Body of pancreas (tissue), 4 donors: ENCODE data around the gene TIFAB.

ENCODE experiments used
- POLR2A ChIP-seq, 3 donors: fragments of 450-650 bp; IDR thresholded peaks; one replicate each; pipeline ENCODE4 v1.6.1; 2016; ENCODE audit warnings: antibody characterized with exemption in 3 of 3, mild to moderate bottlenecking in 2 of 3
- TF ChIP-seq, protein P1 (sequence below), 7 experiments: fragments of 450-650 bp in 4 of 7; fragments of 200-600 bp in 3 of 7; sonication (generic) in 3 of 7; IDR thresholded peaks; one replicate each; pipeline ENCODE4 v1.5.1; 2016 to 2019; ENCODE audit warnings: antibody characterized with exemption in 7 of 7

DNA sequence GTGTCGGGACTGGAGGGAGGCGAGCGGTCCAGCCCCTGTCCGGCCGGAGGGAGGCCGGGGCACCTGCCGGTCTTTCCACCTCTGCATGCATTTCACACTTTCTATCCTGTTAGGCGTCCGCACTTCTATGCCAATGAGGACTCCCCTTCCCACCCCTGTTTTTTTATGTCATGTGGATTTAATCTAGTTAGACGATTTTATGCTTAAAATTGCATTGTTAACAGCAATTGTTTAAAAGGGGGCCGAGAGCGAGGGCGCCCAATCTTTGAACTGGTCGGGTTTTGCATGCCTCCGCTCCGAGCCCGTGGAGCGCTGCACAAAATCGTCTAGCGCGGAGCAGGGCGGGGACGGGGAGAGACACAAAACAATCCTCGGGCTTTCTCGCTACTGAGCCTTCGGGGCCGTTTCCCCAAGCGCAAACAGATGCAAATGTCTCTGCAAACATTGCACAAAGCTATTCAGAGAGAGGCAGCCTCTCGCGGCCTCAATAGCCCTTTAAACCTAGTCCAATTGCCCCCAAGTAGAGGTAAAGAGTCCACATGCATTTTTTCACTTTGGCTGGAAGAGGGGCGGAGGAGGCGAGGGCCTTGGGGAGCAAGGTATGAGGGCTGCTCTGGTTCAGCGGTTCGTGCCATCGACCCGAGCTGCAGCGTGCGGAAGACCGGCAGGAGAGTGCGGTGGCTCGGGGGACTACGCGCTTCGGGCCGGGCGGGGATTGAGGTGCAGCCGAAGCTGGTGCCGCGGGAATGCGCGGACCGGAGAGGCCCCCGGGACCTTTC, 37.5 kb upstream of the TIFAB start:
- TF ChIP-seq, protein P1, sequence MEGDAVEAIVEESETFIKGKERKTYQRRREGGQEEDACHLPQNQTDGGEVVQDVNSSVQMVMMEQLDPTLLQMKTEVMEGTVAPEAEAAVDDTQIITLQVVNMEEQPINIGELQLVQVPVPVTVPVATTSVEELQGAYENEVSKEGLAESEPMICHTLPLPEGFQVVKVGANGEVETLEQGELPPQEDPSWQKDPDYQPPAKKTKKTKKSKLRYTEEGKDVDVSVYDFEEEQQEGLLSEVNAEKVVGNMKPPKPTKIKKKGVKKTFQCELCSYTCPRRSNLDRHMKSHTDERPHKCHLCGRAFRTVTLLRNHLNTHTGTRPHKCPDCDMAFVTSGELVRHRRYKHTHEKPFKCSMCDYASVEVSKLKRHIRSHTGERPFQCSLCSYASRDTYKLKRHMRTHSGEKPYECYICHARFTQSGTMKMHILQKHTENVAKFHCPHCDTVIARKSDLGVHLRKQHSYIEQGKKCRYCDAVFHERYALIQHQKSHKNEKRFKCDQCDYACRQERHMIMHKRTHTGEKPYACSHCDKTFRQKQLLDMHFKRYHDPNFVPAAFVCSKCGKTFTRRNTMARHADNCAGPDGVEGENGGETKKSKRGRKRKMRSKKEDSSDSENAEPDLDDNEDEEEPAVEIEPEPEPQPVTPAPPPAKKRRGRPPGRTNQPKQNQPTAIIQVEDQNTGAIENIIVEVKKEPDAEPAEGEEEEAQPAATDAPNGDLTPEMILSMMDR (IDR thresholded peaks at IDR 0.05), result no peak
- no peak for TF ChIP-seq POLR2A (IDR thresholded peaks at IDR 0.05)
